ENCODE results near the gene PARD3B. TPM values are rescaled to one million over a fixed set of nuclear protein-coding genes. Genes with fewer than 3 reads are reported as not detected.

The PARD3B gene
- total and polyA plus RNA-seq, 2 of the 13 experiments (the other 11 are each of a cell fraction or from before 2014, with no cell fraction given): 0.71 to 2.3 TPM

DNA sequence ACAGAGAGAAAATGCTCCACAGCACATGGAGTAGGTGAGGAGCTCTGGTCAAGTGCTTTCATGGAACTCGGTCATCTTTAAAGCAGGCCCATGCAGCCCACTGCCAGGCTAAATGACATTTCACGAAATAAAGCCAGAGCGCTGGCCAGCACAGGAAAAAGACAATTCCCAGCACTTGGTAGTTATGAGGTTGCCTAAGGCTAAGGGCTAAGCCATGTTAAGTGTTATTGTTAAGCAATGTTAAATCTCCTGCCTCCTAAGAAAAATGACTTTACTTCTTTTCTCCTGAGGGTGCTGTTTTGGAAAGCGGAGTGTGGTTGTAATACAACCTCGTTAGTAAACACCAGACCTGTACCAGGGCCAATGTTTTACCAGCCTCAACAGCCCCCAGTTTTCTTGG is 1011.1 kb downstream of the PARD3B start:
- CTCF ChIA-PET (ENCODE audit: low intra/inter-chr PET ratio, low total read pairs): no interaction called here
- FAIRE-seq: no peak
- TF ChIP-seq GFI1 (CRISPR knock-in tag; IDR thresholded peaks at IDR 0.05; ENCODE audit: borderline replicate concordance) (no peak), TMF1 (CRISPR knock-in tag; IDR thresholded peaks at IDR 0.05; ENCODE audit: low read depth) (no peak), POLR2AphosphoS5 (IDR thresholded peaks at IDR 0.05; ENCODE audit: low read depth, low read length) (no peak), ZNF768 (CRISPR knock-in tag; IDR thresholded peaks at IDR 0.05) (no peak), SIX1 (CRISPR knock-in tag; IDR thresholded peaks at IDR 0.05; ENCODE audit: borderline replicate concordance) (no peak), MTA1 (CRISPR knock-in tag; IDR thresholded peaks at IDR 0.05; ENCODE audit: borderline replicate concordance) (no peak), TARDBP (CRISPR knock-in tag; IDR thresholded peaks at IDR 0.05) (no peak), AHDC1 (CRISPR knock-in tag; IDR thresholded peaks at IDR 0.05; ENCODE audit: borderline replicate concordance) (no peak), BRF2 (CRISPR knock-in tag; IDR thresholded peaks at IDR 0.05) (no peak), ZNF841 (CRISPR knock-in tag; IDR thresholded peaks at IDR 0.05; ENCODE audit: borderline replicate concordance) (no peak), ZNF292 (CRISPR knock-in tag; IDR thresholded peaks at IDR 0.05; ENCODE audit: borderline replicate concordance, low read depth) (no peak), ZBTB42 (CRISPR knock-in tag; IDR thresholded peaks at IDR 0.05) (no peak), ZNF570 (CRISPR knock-in tag; IDR thresholded peaks at IDR 0.05; ENCODE audit: borderline replicate concordance) (no peak), RXRB (CRISPR knock-in tag; IDR thresholded peaks at IDR 0.05; ENCODE audit: borderline replicate concordance) (no peak), PHF21A (CRISPR knock-in tag; IDR thresholded peaks at IDR 0.05) (no peak)
- TF ChIP-seq, protein P1, sequence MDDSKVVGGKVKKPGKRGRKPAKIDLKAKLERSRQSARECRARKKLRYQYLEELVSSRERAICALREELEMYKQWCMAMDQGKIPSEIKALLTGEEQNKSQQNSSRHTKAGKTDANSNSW (CRISPR knock-in tag; IDR thresholded peaks at IDR 0.05; ENCODE audit: borderline replicate concordance): no peak
- TF ChIP-seq, protein P2, sequence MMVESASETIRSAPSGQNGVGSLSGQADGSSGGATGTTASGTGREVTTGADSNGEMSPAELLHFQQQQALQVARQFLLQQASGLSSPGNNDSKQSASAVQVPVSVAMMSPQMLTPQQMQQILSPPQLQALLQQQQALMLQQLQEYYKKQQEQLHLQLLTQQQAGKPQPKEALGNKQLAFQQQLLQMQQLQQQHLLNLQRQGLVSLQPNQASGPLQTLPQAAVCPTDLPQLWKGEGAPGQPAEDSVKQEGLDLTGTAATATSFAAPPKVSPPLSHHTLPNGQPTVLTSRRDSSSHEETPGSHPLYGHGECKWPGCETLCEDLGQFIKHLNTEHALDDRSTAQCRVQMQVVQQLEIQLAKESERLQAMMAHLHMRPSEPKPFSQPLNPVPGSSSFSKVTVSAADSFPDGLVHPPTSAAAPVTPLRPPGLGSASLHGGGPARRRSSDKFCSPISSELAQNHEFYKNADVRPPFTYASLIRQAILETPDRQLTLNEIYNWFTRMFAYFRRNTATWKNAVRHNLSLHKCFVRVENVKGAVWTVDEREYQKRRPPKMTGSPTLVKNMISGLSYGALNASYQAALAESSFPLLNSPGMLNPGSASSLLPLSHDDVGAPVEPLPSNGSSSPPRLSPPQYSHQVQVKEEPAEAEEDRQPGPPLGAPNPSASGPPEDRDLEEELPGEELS (CRISPR knock-in tag; IDR thresholded peaks at IDR 0.05): no peak

More for the DNA sequence above, 1011.1 kb downstream of the PARD3B start:
- no TSS peak for BruUV-seq (replicated peaks)
- no peak overlapping the region for H3K27ac ChIP-seq (ENCODE audit: extremely low read length, insufficient read depth, low read length)
- in situ Hi-C loops (cut with HindIII; ENCODE audit: extremely low pct_ligation_motif_present, low pct_unique_long_range_greater_than_20kb): no loop called here
- no peaks in the 10 kb centered on the region for H3K36me3 ChIP-seq (replicated peaks in 1 of 2; ENCODE audit: control insufficient read depth in 1 of 2, insufficient read depth in 2 of 2, low read length in 2 of 2)
- H4K20me1 ChIP-seq (ENCODE audit: insufficient read depth, low read length): no peaks in the 10 kb centered on the region
- H3K79me2 ChIP-seq (ENCODE audit: insufficient read depth, low read length): no peaks in the 10 kb centered on the region
- no peaks in the 10 kb centered on the region for H3K9me3 ChIP-seq (ENCODE audit: low read length)
- no peaks in the 10 kb centered on the region for H3K4me1 ChIP-seq (ENCODE audit: insufficient read depth, low read length)
- DNase-seq (ENCODE audit: low spot score) (no peak), ATAC-seq (no peak)
- intact Hi-C loops (cut with micrococcal nuclease; ENCODE audit: unreplicated experiment): no loop called here
- POLR2A ChIA-PET: no interaction called here
- no peak overlapping the region for H3K4me3 ChIP-seq (replicated peaks in 1 of 3; ENCODE audit: insufficient read depth in 1 of 3, low read depth in 2 of 3, low read length in 3 of 3)
- H3K27me3 ChIP-seq (ENCODE audit: control insufficient read depth in 1 of 2, insufficient read depth in 2 of 2, low read length in 2 of 2): no peaks in the 10 kb centered on the region
- no peak overlapping the region for H2AFZ ChIP-seq (ENCODE audit: low read length)
- no peak overlapping the region for H3K4me2 ChIP-seq (ENCODE audit: low read depth, low read length)
- no peak overlapping the region for H3K9ac ChIP-seq (ENCODE audit: insufficient read depth, low read depth, low read length)
- 80% methylated on average over 5 of the region's 5 CpGs for WGBS (ENCODE audit: low lambda C conversion rate)

All from HepG2 (cell line).